Subcutaneous adipose tissue (tissue), 4 donors: ENCODE results near the gene RNF149. TPM values are rescaled to one million over a fixed set of nuclear protein-coding genes. Genes with fewer than 3 reads are reported as not detected.

ENCODE experiments used
- total RNA-seq, 4 donors: library from RNA; depleted of rRNA; stranded (reverse); fragments of >200 nt; gene quantifications; one replicate each; pipeline ENCODE4 v1.1.0, GENCODE V29; 2016
- TF ChIP-seq, protein P1 (sequence below): fragments of 450-650 bp; IDR thresholded peaks from one replicate; pipeline ENCODE4 v1.5.1; 2016; ENCODE audit warnings: low read depth, mild to moderate bottlenecking, control low read depth, antibody characterized with exemption, moderate library complexity

RNF149 gene
- total RNA-seq, 4 donors from 2014 or later, result 68.2 to 157 (median 84.5) TPM

- TF ChIP-seq, protein P1, sequence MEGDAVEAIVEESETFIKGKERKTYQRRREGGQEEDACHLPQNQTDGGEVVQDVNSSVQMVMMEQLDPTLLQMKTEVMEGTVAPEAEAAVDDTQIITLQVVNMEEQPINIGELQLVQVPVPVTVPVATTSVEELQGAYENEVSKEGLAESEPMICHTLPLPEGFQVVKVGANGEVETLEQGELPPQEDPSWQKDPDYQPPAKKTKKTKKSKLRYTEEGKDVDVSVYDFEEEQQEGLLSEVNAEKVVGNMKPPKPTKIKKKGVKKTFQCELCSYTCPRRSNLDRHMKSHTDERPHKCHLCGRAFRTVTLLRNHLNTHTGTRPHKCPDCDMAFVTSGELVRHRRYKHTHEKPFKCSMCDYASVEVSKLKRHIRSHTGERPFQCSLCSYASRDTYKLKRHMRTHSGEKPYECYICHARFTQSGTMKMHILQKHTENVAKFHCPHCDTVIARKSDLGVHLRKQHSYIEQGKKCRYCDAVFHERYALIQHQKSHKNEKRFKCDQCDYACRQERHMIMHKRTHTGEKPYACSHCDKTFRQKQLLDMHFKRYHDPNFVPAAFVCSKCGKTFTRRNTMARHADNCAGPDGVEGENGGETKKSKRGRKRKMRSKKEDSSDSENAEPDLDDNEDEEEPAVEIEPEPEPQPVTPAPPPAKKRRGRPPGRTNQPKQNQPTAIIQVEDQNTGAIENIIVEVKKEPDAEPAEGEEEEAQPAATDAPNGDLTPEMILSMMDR, result no peak
Observed at GRCh38 chr2:101307950-101308431, 510 bp downstream of the RNF149 start.

GRCh38 chr2:101307503-101307902 is 998 bp downstream of the RNF149 start:
- TF ChIP-seq, protein P1, result no peak

- TF ChIP-seq, protein P1, result no peak
Observed at GRCh38 chr2:101306410-101306809, 2.1 kb downstream of the RNF149 start.

DNA sequence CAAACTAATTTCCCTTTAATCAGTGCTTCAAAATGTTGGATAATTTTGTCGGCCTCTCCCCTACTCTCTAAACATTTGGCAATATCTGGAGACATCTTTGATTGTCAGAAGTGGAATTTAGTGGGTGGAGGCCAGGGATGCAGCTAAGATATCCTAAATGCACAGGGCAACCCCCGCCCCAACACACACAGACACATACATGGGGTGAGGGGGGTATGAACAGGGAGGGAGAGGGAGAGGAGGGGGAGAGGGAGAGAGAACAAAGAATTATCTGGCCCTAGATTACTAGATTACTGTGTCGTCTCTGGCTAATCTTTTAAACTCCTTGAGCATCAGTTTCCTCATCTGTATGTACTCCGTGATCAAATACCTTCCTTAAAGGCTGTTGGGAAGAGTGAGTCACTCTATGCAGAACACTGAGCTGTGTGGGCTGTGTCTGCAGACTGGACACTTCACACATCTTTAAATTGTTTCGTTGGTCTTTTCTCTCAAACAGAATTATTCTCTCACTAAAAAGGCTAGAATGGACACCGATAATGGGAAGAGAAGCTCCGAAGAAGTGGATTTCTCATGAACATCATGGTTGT is 2.9 kb downstream of the RNF149 start:
- TF ChIP-seq, protein P1, result no peak

GRCh38 chr2:101305035-101305434 is 3.5 kb downstream of the RNF149 start:
- TF ChIP-seq, protein P1, result no peak

DNA sequence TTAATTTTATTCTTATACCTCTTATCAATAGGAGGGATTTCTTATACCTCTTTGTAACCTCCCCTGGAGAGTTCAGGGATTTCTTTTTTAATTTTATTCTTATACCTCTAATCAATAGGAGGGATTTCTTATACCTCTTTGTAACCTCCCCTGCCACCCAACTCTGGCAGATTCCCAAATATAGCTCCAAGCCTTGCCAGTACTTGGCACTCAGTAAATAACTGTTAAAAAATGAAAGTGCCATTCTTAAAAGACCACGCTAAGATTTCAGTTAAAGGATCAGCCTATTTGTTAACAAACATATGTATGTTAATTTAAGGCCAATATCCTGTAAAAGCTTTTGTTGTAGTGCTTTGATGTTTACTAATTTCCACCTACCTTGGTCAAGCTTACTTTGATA is 4.8 kb downstream of the RNF149 start:
- TF ChIP-seq, protein P1, result no peak

GRCh38 chr2:101302016-101302415 is 6.5 kb downstream of the RNF149 start:
- TF ChIP-seq, protein P1, result no peak
